ENCODE measurements around the gene MDC1. TPM values are rescaled to one million over a fixed set of nuclear protein-coding genes. Genes with fewer than 3 reads are reported as not detected.

MDC1 gene
- total RNA-seq, 2 donors from 2014 or later, result 11.4 to 18.1 TPM

- peaks cover 0 to 3% of the 10 kb centered on the region in 2 donors for H3K36me3 ChIP-seq (replicated peaks in 1 of 2; ENCODE audit: insufficient read depth in 1 of 2, low read depth in 2 of 2)
These were observed 4.6 kb downstream of the MDC1 start for GRCh38 chr6:30712441-30712945.

GRCh38 chr6:30711758-30712380 lies 5.2 kb downstream of the MDC1 start:
- intact Hi-C loops (cut with DNase I), result no loop called here
- no peak for ATAC-seq
- H3K36me3 ChIP-seq (replicated peaks in 1 of 2; ENCODE audit: insufficient read depth in 1 of 2, low read depth in 2 of 2), result peaks cover 0 to 3% of the 10 kb centered on the region in 2 donors

More at GRCh38 chr6:30712441-30712945, 4.6 kb downstream of the MDC1 start:
- TF ChIP-seq CTCF (IDR thresholded peaks at IDR 0.05), result no peak
- no peak for TF ChIP-seq POLR2A (IDR thresholded peaks at IDR 0.05)
- Histone ChIP-seq H3K4me1 (peaks cover 28% of the 10 kb centered on the region), H3K27ac (peak overlapping the region in 1 of 4 donors; percentile 15), H3K4me3 (no peak overlapping the region), H3K27me3 (no peaks in the 10 kb centered on the region), H3K9me3 (no peaks in the 10 kb centered on the region)
- ATAC-seq (no peak), DNase-seq (no peak)
- WGBS, 2 donors, result 73 to 96% methylated on average over 5 to 7 of the region's 7 CpGs
- intact Hi-C loops (cut with DNase I), result no loop called here

GRCh38 chr6:30709101-30709868 lies 7.8 kb downstream of the MDC1 start:
- Histone ChIP-seq H3K27me3 (no peaks in the 10 kb centered on the region), H3K4me1 (peaks cover 28% of the 10 kb centered on the region), H3K36me3 (replicated peaks in 1 of 2; ENCODE audit: insufficient read depth in 1 of 2, low read depth in 2 of 2) (peaks cover 0 to 3% of the 10 kb centered on the region in 2 donors), H3K27ac (peak overlapping the region in 3 of 4 donors; percentile 17 to 77 (median 52)), H3K4me3 (no peak overlapping the region), H3K9me3 (no peaks in the 10 kb centered on the region)
- DNase-seq (no peak), ATAC-seq (peak; percentile 78)
- WGBS, 2 donors, result 83 to 93% methylated on average over 2 of the region's 2 CpGs
- no peak for TF ChIP-seq CTCF (IDR thresholded peaks at IDR 0.05)
- TF ChIP-seq POLR2A (IDR thresholded peaks at IDR 0.05), result no peak
- intact Hi-C loops (cut with DNase I), result no loop called here

More at GRCh38 chr6:30711758-30712380, 5.2 kb downstream of the MDC1 start:
- WGBS, 2 donors, result 83 to 100% methylated on average over 1 of the region's 1 CpG
- Histone ChIP-seq H3K27me3 (no peaks in the 10 kb centered on the region), H3K9me3 (no peaks in the 10 kb centered on the region), H3K4me3 (no peak overlapping the region), H3K4me1 (peaks cover 33% of the 10 kb centered on the region), H3K27ac (peak overlapping the region in 2 of 4 donors; percentile 19 to 32)
- no peak for TF ChIP-seq POLR2A (IDR thresholded peaks at IDR 0.05)
- no peak for TF ChIP-seq CTCF (IDR thresholded peaks at IDR 0.05)
- no peak for DNase-seq

GRCh38 chr6:30707281-30707850 lies 9.7 kb downstream of the MDC1 start:
- no peak for TF ChIP-seq CTCF (IDR thresholded peaks at IDR 0.05)
- TF ChIP-seq POLR2A (IDR thresholded peaks at IDR 0.05), result no peak
- no peak overlapping the region for H3K4me3 ChIP-seq
- H3K4me1 ChIP-seq, result peaks cover 28% of the 10 kb centered on the region
- H3K9me3 ChIP-seq, result no peaks in the 10 kb centered on the region
- intact Hi-C loops (cut with DNase I), result no loop called here
- peak overlapping the region in 3 of 4 donors; percentile 52 to 65 (median 62) for H3K27ac ChIP-seq
- ATAC-seq (peak; percentile 20), DNase-seq (peak in 3 of 4 donors; percentile 46 to 62 (median 51))
- H3K36me3 ChIP-seq (replicated peaks in 1 of 2; ENCODE audit: insufficient read depth in 1 of 2, low read depth in 2 of 2), result peaks cover 0 to 3% of the 10 kb centered on the region in 2 donors
- 52 to 57% methylated on average over 5 to 6 of the region's 6 CpGs for WGBS, 2 donors
- H3K27me3 ChIP-seq, result no peaks in the 10 kb centered on the region

Measured in body of pancreas (tissue), 4 donors.